Activated B cell treated with CpG ODN at 0.5 μM for 24 hours (primary cell): ENCODE data around the gene SH3RF3. TPM values are rescaled to one million over a fixed set of nuclear protein-coding genes. Genes with fewer than 3 reads are reported as not detected.

ENCODE experiments used
- ATAC-seq: fragments of 200-7000 bp; cut with Tn5 transposase; one replicate; pipeline ENCODE4 v1.10.0; 2021; ENCODE audit warnings: low read depth, mild to moderate bottlenecking, moderate library complexity
- CTCF ChIA-PET: fragments of 350-600 bp; sonication (Branson Sonifier 250); formaldehyde crosslinking; loops from one replicate; lab custom pipeline; 2021; ENCODE audit warnings: antibody characterized with exemption; lab: Charles Lee
- POLR2A ChIA-PET: fragments of 350-600 bp; sonication (Branson Sonifier 250); formaldehyde crosslinking; loops from one replicate; lab custom pipeline; 2021; ENCODE audit warnings: antibody characterized with exemption; lab: Charles Lee
- DNase-seq: peaks from one replicate; pipeline ENCODE4 v3.0.0; 2022
- H3K27ac Mint-ChIP-seq: one replicate; pipeline ENCODE4 v1.8.0; 2020; ENCODE audit warnings: mixed read lengths
- H3K27me3 Mint-ChIP-seq: one replicate; pipeline ENCODE4 v1.8.0; 2021; ENCODE audit warnings: mixed read lengths
- H3K36me3 Mint-ChIP-seq: one replicate; pipeline ENCODE4 v1.8.0; 2021; ENCODE audit warnings: low read depth, mixed read lengths
- H3K4me1 Mint-ChIP-seq: one replicate; pipeline ENCODE4 v1.8.0; 2021; ENCODE audit warnings: mixed read lengths
- H3K4me3 Mint-ChIP-seq: one replicate; pipeline ENCODE4 v1.8.0; 2020; ENCODE audit warnings: mild to moderate bottlenecking, mixed read lengths
- H3K9me3 Mint-ChIP-seq: one replicate; pipeline ENCODE4 v1.8.0; 2020; ENCODE audit warnings: mixed read lengths
- intact Hi-C: fragments of 100-400 bp; cut with micrococcal nuclease; formaldehyde crosslinking; loops from one replicate; pipeline ENCODE4 v1.15.1; 2024
- total RNA-seq: library from RNA; stranded (reverse); gene quantifications from 2 replicates; pipeline ENCODE4 v1.2.3, GENCODE V29; 2022
- TF ChIP-seq, protein P1 (sequence below): fragments of 200-600 bp; IDR thresholded peaks from one replicate; pipeline ENCODE4 v1.8.0; 2022; ENCODE audit warnings: antibody characterized with exemption, mild to moderate bottlenecking

The SH3RF3 gene
- total RNA-seq, 1 donor from 2014 or later: 0.09 TPM

DNA sequence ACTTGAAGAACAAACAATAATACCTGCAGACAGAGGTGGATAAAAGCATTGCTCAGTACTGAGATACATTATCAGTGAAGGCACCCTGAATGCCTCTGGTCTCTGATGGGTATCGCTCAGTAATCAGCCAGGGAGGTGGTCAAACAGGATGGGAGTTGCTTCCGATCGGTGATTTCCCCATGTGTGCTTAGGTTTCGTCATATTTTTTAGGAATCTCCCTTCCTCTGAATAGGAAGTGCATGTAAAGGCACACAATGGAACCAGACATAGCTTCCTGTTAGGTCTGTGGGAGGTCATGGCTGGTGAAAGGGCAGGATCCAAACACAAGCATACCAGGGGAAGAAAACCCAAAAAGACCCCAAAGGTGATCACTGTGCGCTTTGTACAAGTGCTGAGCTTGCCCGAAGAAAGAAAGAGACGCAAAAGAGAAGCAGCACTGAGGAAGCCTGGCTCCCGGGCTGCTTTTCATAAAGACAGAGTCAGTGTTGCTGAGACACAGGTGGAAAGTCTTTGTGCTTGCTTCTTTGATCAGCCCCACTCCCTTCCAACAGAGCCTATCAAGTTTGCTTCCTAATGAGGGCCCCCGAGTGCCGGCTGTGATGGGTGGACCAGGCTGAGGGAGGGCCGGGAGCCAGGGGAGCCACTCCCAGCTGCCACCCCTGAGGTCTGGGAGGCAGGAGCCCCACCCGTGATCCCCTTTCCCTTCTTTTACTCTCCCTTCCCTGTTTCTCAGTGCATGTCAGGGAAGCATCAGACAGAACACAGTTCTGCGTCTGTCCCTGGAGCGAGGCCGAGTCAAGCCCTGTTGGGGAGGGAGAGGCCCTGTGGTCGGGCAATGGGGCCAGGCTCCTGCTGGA lies 138.2 kb downstream of the SH3RF3 start:
- Mint-ChIP-seq H3K27ac (no peak overlapping the region), H3K4me3 (no peak overlapping the region), H3K36me3 (no peaks in the 10 kb centered on the region), H3K4me1 (no peaks in the 10 kb centered on the region), H3K9me3 (no peaks in the 10 kb centered on the region), H3K27me3 (peaks cover 2% of the 10 kb centered on the region)
- TF ChIP-seq, protein P1, sequence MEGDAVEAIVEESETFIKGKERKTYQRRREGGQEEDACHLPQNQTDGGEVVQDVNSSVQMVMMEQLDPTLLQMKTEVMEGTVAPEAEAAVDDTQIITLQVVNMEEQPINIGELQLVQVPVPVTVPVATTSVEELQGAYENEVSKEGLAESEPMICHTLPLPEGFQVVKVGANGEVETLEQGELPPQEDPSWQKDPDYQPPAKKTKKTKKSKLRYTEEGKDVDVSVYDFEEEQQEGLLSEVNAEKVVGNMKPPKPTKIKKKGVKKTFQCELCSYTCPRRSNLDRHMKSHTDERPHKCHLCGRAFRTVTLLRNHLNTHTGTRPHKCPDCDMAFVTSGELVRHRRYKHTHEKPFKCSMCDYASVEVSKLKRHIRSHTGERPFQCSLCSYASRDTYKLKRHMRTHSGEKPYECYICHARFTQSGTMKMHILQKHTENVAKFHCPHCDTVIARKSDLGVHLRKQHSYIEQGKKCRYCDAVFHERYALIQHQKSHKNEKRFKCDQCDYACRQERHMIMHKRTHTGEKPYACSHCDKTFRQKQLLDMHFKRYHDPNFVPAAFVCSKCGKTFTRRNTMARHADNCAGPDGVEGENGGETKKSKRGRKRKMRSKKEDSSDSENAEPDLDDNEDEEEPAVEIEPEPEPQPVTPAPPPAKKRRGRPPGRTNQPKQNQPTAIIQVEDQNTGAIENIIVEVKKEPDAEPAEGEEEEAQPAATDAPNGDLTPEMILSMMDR: no peak
- POLR2A ChIA-PET: no interaction called here
- CTCF ChIA-PET: no interaction called here
- intact Hi-C loops: no loop called here
- DNase-seq: no peak
- no peak for ATAC-seq

DNA sequence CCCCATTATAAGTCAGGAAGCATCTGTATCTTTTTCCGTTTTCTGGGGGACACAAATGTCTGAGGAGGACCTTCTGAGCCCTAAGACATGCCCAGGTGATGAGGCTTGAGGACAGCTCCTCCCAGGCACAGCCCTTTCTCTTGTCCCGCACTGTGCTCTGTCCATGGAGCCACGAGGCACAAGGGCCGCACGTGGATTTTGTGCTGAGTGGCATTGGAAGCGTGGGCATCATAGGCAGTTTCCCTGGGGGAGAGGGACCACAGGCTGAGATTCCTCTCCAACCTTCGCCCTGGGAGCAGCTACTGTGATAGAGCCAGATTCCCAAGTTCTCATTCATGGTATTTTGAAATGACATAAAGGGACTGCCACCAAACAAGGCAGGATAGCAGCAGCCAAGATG lies 139.9 kb downstream of the SH3RF3 start:
- Mint-ChIP-seq H3K4me1 (no peaks in the 10 kb centered on the region), H3K4me3 (no peak overlapping the region), H3K36me3 (no peaks in the 10 kb centered on the region), H3K27me3 (peaks cover 2% of the 10 kb centered on the region), H3K27ac (no peak overlapping the region), H3K9me3 (no peaks in the 10 kb centered on the region)
- intact Hi-C loops: no loop called here
- ChIA-PET POLR2A (no interaction called here), CTCF (no interaction called here)
- ATAC-seq: no peak
- TF ChIP-seq, protein P1: no peak
- no peak for DNase-seq

DNA sequence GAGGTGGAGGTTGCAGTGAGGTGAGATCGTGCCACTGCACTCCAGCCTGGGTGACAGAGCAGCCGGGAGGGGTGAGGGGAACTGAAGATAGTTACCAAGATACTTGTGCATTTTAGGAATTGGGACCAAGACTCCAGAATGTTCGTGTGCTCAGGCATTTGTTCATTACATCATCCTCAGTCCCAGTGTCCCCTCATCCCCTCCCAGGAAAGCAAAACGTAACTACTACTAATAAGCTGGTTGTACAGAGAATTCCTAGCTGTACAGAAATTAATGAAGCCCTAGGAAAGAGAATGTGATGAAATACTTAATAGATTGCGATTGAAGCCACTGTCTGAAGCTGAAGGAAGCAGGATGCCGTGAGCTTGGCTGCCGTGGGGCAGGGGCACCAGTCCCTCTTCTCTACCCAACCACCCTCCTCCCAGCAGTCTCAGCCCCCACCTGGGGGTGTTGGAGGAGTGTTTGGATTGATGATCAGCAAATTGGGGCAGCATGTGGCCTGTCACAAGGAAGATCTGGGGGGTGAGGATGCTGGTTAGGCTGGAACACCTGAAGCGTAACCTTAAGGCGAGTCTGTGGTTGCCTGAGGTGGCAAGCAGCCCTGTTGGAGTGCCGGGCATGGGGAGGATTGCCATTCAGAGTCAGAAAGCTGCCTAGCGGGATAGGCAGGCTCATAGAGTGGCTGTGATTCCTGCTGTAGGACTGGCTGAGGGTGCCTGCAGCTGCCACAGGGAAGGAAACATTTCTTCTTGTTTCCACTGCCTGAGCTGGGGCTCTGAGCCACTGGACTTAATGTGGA lies 140.9 kb downstream of the SH3RF3 start:
- DNase-seq (no peak), ATAC-seq (no peak)
- H3K27ac Mint-ChIP-seq: no peak overlapping the region
- H3K4me1 Mint-ChIP-seq: no peaks in the 10 kb centered on the region
- H3K27me3 Mint-ChIP-seq: peaks cover 3% of the 10 kb centered on the region
- TF ChIP-seq, protein P1: no peak
- H3K4me3 Mint-ChIP-seq: no peak overlapping the region
- intact Hi-C loops: no loop called here
- H3K9me3 Mint-ChIP-seq: no peaks in the 10 kb centered on the region
- no peaks in the 10 kb centered on the region for H3K36me3 Mint-ChIP-seq
- ChIA-PET POLR2A (no interaction called here), CTCF (interaction anchor here (1.0 kb wide), 1 partner anchor 32 kb away, joined by 3 read pairs; no protein-coding TSS in a partner anchor)

DNA sequence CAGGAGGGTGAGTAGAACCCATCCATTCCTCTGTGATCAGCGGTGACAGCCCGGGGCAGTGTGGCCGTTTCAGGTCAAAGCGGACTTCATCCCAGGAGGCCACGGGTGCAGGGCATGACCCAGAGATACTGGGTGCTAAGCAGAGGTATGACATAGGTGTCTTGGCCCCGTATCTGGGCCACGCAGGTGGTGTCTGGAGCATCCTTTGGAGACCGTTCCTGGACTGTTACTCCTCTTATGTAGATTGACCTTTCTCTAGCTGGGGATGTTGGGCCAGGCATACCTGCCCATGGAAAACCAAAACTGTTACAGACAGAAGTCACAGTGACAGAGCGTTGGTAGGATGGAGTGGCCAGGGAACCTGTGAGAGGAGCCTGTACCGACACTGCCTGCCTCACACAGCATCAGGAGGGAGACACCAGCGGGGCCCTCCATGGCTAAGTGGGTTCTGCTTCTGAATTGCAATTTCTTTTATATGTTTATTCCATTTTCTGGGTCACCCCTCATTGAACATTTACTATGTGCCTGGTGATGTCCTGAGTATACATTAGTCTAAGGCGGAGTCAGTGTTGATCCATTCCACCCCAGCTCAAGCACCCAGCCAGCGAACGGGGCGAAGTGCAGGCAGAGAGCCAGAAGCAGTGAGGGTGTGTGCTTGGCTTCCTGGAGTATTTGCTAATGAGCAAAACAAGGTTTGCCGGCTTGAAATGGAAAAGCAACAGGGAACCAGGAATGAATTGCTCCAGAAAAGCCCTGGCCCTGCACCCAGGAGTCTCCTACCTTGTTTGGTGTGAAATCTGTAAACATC lies 141.7 kb downstream of the SH3RF3 start:
- no peaks in the 10 kb centered on the region for H3K36me3 Mint-ChIP-seq

More for the DNA sequence above, 141.7 kb downstream of the SH3RF3 start:
- CTCF ChIA-PET: no interaction called here
- TF ChIP-seq, protein P1: no peak
- Mint-ChIP-seq H3K4me3 (no peak overlapping the region), H3K4me1 (no peaks in the 10 kb centered on the region), H3K9me3 (no peaks in the 10 kb centered on the region), H3K27ac (no peak overlapping the region), H3K27me3 (peaks cover 3% of the 10 kb centered on the region)
- no peak for ATAC-seq
- POLR2A ChIA-PET: no interaction called here
- intact Hi-C loops: no loop called here
- DNase-seq: no peak
